HCT116 (cell line): Measurements from ENCODE around the gene BPIFB1. TPM values are rescaled to one million over a fixed set of nuclear protein-coding genes. Genes with fewer than 3 reads are reported as not detected.

ENCODE experiments used
- ATAC-seq: fragments of 200-7000 bp; cut with Tn5 transposase; 2 replicates; pipeline ENCODE4 v1.9.1; 2020; ENCODE audit warnings: mild to moderate bottlenecking, moderate library complexity
- BruUV-seq: library from RNA; stranded (reverse); fragments of 400-500 nt; replicated peaks from 2 replicates; lab custom pipeline; 2021; lab: Mats Ljungman, UMichigan
- CTCF ChIA-PET: fragments of 300-600 bp; sonication (Branson Sonifier 250); formaldehyde crosslinking; loops from one replicate; lab custom pipeline; 2021; ENCODE audit warnings: antibody characterized with exemption; lab: Charles Lee
- POLR2A ChIA-PET: fragments of 300-600, 350-600 bp; sonication (Branson Sonifier 250); formaldehyde crosslinking; loops from one replicate; lab custom pipeline; 2021; ENCODE audit warnings: antibody characterized with exemption; lab: Charles Lee
- RAD21 ChIA-PET, 2 experiments: fragments of 300-600 bp; sonication (Branson Sonifier 250); formaldehyde crosslinking; loops; one replicate each; lab custom pipeline; 2023; ENCODE audit warnings: low total read pairs in 2 of 2; ENCODE audit not compliant: uncharacterized antibody in 2 of 2, unreplicated experiment in 2 of 2, low non-redundant PET in 1 of 2; lab: Charles Lee
- DNase-seq: peaks from one replicate; pipeline ENCODE4 v3.0.0-alpha.2; 2010; ENCODE audit warnings: low read depth, low spot score
- H2AFZ ChIP-seq: fragments of 200-600 bp; shearing (Covaris generic), sonication (generic); 2 replicates; pipeline ENCODE4 v1.6.1; 2017; ENCODE audit warnings: low read depth, mixed run types, mixed read lengths, antibody characterized with exemption, low read length; ENCODE audit not compliant: poor library complexity, severe bottlenecking
- H3K27ac ChIP-seq: 2 replicates; pipeline ENCODE4 v1.5.1; 2012; ENCODE audit warnings: low read depth, low read length
- H3K27me3 ChIP-seq: fragments of 200-600 bp; sonication (generic); 2 replicates; pipeline ENCODE4 v1.6.1; 2016; ENCODE audit warnings: mixed run types, low read length, mixed read lengths; ENCODE audit not compliant: insufficient read depth
- H3K36me3 ChIP-seq, 2 experiments: fragments of 200-500 bp in 1 of 2; fragments of 200-600 bp in 1 of 2; sonication (Bioruptor generic) in 1 of 2; sonication (generic) in 1 of 2; 2 replicates each; pipeline versions ENCODE4 v1.5.1 to v1.6.1; 2014 to 2016; ENCODE audit warnings: low read length in 2 of 2, inconsistent platforms in 1 of 2, mixed read lengths in 1 of 2, mixed run types in 1 of 2; ENCODE audit not compliant: insufficient read depth in 2 of 2, control insufficient read depth in 1 of 2
- H3K4me1 ChIP-seq, 2 experiments: fragments of 200-600 bp in 1 of 2; sonication (generic) in 1 of 2; 2 replicates each; pipeline versions ENCODE4 v1.5.1 to v1.6.1; 2012 to 2017; ENCODE audit warnings: low read length in 2 of 2, inconsistent platforms in 1 of 2, mild to moderate bottlenecking in 1 of 2, mixed read lengths in 1 of 2, mixed run types in 1 of 2, moderate library complexity in 1 of 2; ENCODE audit not compliant: insufficient read depth in 2 of 2, control insufficient read depth in 1 of 2
- H3K4me2 ChIP-seq: fragments of 200-600 bp; sonication (generic); 2 replicates; pipeline ENCODE4 v1.6.1; 2017; ENCODE audit warnings: mixed run types, low read length, mixed read lengths
- H3K4me3 ChIP-seq, 2 experiments: fragments of 200-600 bp in 1 of 2; sonication (generic) in 1 of 2; replicated peaks in 1 of 2; 2 replicates each; pipeline ENCODE4 v1.5.1; 2011 to 2016; ENCODE audit warnings: low read length in 2 of 2, control low read depth in 1 of 2, low read depth in 1 of 2, mild to moderate bottlenecking in 1 of 2, mixed read lengths in 1 of 2, mixed run types in 1 of 2
- H3K79me2 ChIP-seq: fragments of 200-600 bp; sonication (generic); 2 replicates; pipeline ENCODE4 v1.6.1; 2017; ENCODE audit warnings: mild to moderate bottlenecking, mixed run types, low read length, moderate library complexity, mixed read lengths; ENCODE audit not compliant: insufficient read depth
- H3K9ac ChIP-seq: fragments of 200-600 bp; sonication (generic); 2 replicates; pipeline ENCODE4 v1.6.1; 2016; ENCODE audit warnings: low read length, mixed read lengths
- H3K9me2 ChIP-seq: fragments of 200-600 bp; sonication (generic), shearing (Covaris generic); 2 replicates; pipeline ENCODE4 v1.6.1; 2017; ENCODE audit warnings: mixed run types, mild to moderate bottlenecking, moderate library complexity; ENCODE audit not compliant: insufficient read depth
- H3K9me3 ChIP-seq, 2 experiments: fragments of 200-500 bp in 1 of 2; fragments of 200-600 bp in 1 of 2; sonication (Bioruptor generic) in 1 of 2; sonication (generic) in 1 of 2; 2 replicates each; pipeline ENCODE4 v1.6.1; 2014 to 2017; ENCODE audit warnings: low read length in 2 of 2, mixed read lengths in 2 of 2, inconsistent platforms in 1 of 2, low read depth in 1 of 2, mild to moderate bottlenecking in 1 of 2, mixed run types in 1 of 2, moderate library complexity in 1 of 2; ENCODE audit not compliant: control insufficient read depth in 1 of 2, insufficient read depth in 1 of 2
- H4K20me1 ChIP-seq: fragments of 200-600 bp; sonication (generic), shearing (Covaris generic); 2 replicates; pipeline ENCODE4 v1.6.1; 2017; ENCODE audit warnings: mixed run types, mild to moderate bottlenecking, moderate library complexity; ENCODE audit not compliant: insufficient read depth
- CEBPB ChIP-seq: IDR thresholded peaks from 2 replicates; pipeline ENCODE4 v1.6.1; 2012; ENCODE audit warnings: low read depth
- EGR1 ChIP-seq: IDR thresholded peaks from 2 replicates; pipeline ENCODE4 v1.6.1; 2012; ENCODE audit warnings: low read depth
- ELF1 ChIP-seq: IDR thresholded peaks from 2 replicates; pipeline ENCODE4 v1.6.1; 2012; ENCODE audit warnings: low read depth, borderline replicate concordance
- EZH2 ChIP-seq: fragments of 200-600 bp; sonication (generic); IDR thresholded peaks from 2 replicates; pipeline ENCODE4 v1.6.1; 2017; ENCODE audit warnings: antibody characterized with exemption, mixed run types
- EZH2phosphoT487 ChIP-seq: fragments of 200-600 bp; IDR thresholded peaks from 2 replicates; pipeline ENCODE4 v1.6.1; 2018; ENCODE audit warnings: antibody characterized with exemption, borderline replicate concordance
- FOSL1 ChIP-seq: IDR thresholded peaks from 2 replicates; pipeline ENCODE4 v1.6.1; 2012; ENCODE audit warnings: low read depth
- POLR2A ChIP-seq: IDR thresholded peaks from 2 replicates; pipeline ENCODE4 v1.7.0; 2011; ENCODE audit warnings: borderline replicate concordance; ENCODE audit not compliant: insufficient read depth, insufficient read length; ENCODE audit errors: extremely low read depth
- POLR2AphosphoS5 ChIP-seq: IDR thresholded peaks from 2 replicates; pipeline ENCODE4 v1.6.1; 2011; ENCODE audit warnings: mild to moderate bottlenecking, low read depth, low read length, moderate library complexity
- SIN3A ChIP-seq: IDR thresholded peaks from 2 replicates; pipeline ENCODE4 v1.6.1; 2012; ENCODE audit warnings: low read depth
- SP1 ChIP-seq: IDR thresholded peaks from 2 replicates; pipeline ENCODE4 v1.6.1; 2012; ENCODE audit warnings: low read depth
- SRF ChIP-seq: IDR thresholded peaks from 2 replicates; pipeline ENCODE4 v1.6.1; 2012; ENCODE audit warnings: low read depth
- TCF7L2 ChIP-seq: IDR thresholded peaks from 2 replicates; pipeline ENCODE4 v1.7.0; 2011; ENCODE audit warnings: borderline replicate concordance, inconsistent platforms; ENCODE audit not compliant: insufficient read depth, insufficient read length; ENCODE audit errors: extremely low read depth
- YY1 ChIP-seq: IDR thresholded peaks from 2 replicates; pipeline ENCODE4 v1.6.1; 2011; ENCODE audit warnings: low read length, low read depth, moderate library complexity, mild to moderate bottlenecking; ENCODE audit not compliant: insufficient replicate concordance; ENCODE audit errors: extremely low read depth
- ZFX ChIP-seq: fragments of 450-650 bp; IDR thresholded peaks from 2 replicates; pipeline ENCODE4 v1.6.1; 2017
- ZNF274 ChIP-seq: fragments of 200-500 bp; sonication (Bioruptor generic); IDR thresholded peaks from 2 replicates; pipeline ENCODE4 v1.6.1; 2014; ENCODE audit warnings: mild to moderate bottlenecking, low read depth, low read length, inconsistent platforms
- intact Hi-C: fragments of 100-400 bp; cut with micrococcal nuclease; formaldehyde crosslinking; loops from 2 replicates; pipeline ENCODE4 v1.10.0; 2022
- total RNA-seq: library from RNA; stranded (reverse); gene quantifications from one replicate; pipeline ENCODE4 v1.2.1, GENCODE V29; 2021; ENCODE audit not compliant: unreplicated experiment
- TF ChIP-seq, protein P1 (sequence below): IDR thresholded peaks from 2 replicates; pipeline ENCODE4 v1.6.1; 2012
- TF ChIP-seq, protein P2 (sequence below): IDR thresholded peaks from 2 replicates; pipeline ENCODE4 v1.6.1; 2011; ENCODE audit warnings: mild to moderate bottlenecking, low read length, moderate library complexity; ENCODE audit not compliant: insufficient replicate concordance; ENCODE audit errors: extremely low read depth
- TF ChIP-seq, protein P3 (sequence below): IDR thresholded peaks from 2 replicates; pipeline ENCODE4 v1.6.1; 2012
- TF ChIP-seq, protein P4 (sequence below): IDR thresholded peaks from 2 replicates; pipeline ENCODE4 v1.6.1; 2012; ENCODE audit warnings: low read depth
- TF ChIP-seq, protein P5 (sequence below), 3 experiments: fragments of 200-600 bp in 1 of 3; sonication (generic) in 1 of 3; IDR thresholded peaks in 2 of 3; conservative IDR thresholded peaks in 1 of 3; 2 replicates each; pipeline ENCODE4 v1.5.1; 2012 to 2017; ENCODE audit warnings: low read depth in 2 of 3, low read length in 2 of 3, antibody characterized with exemption in 1 of 3, borderline replicate concordance in 1 of 3, control low read depth in 1 of 3, mild to moderate bottlenecking in 1 of 3, mixed read lengths in 1 of 3, mixed run types in 1 of 3, moderate library complexity in 1 of 3; ENCODE audit not compliant: insufficient read depth in 1 of 3

BPIFB1 gene
- total RNA-seq, 1 experiment from 2014 or later = 0.17 TPM

DNA sequence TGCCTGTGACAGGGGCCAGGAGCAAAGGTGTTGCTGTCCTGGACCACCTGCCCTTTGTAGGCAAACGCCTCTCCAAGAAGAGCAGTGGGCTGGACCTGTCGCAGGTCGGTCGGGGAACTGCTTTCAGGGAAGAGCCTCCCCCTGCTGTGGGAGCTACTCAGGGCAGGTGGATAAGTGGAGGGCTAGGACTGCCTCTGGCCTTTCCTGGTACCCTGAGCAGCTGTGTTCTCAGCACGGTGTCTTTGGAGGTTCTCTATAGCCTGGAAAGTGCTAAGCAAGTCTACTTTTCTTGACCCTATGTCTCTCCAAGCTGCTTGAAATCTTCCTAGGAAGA lies 35.0 kb downstream of the BPIFB1 start (continued):
- TF ChIP-seq, protein P1, sequence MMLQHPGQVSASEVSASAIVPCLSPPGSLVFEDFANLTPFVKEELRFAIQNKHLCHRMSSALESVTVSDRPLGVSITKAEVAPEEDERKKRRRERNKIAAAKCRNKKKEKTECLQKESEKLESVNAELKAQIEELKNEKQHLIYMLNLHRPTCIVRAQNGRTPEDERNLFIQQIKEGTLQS = no peak
- TF ChIP-seq EZH2phosphoT487 (no peak), POLR2A (no peak), ELF1 (no peak)

DNA sequence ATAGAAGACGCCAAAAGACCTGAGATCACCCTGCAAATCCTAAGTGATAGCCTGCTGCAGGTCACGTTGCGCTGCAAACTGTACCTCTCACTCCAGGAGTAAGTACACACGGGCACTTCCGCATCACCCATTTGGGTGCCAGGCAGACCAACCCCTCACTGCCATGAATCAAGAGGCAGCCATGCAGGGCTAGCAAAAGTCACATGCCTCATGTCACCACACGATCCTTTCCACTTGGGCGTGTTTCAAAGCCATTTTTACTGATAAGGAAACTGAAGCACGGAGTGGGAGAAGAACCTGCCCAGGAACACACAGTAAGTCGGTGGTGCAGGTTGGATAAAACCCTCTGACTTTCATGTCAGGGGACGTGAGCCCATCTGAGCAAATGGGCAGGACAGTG lies 37.0 kb downstream of the BPIFB1 start:
- RAD21 ChIA-PET = no interaction called here
- no TSS peak for BruUV-seq
- no peak for ATAC-seq
- no peak overlapping the region for H3K27ac ChIP-seq
- CTCF ChIA-PET = no interaction called here
- intact Hi-C loops = no loop called here
- H3K4me2 ChIP-seq = no peak overlapping the region
- DNase-seq = no peak
- no peaks in the 10 kb centered on the region for H3K9me2 ChIP-seq
- H3K79me2 ChIP-seq = no peaks in the 10 kb centered on the region
- POLR2A ChIA-PET = no interaction called here
- no peak overlapping the region for H2AFZ ChIP-seq
- no peak overlapping the region for H3K4me3 ChIP-seq
- H3K36me3 ChIP-seq = no peaks in the 10 kb centered on the region
- H3K9ac ChIP-seq = no peak overlapping the region
- no peaks in the 10 kb centered on the region for H4K20me1 ChIP-seq
- H3K27me3 ChIP-seq = no peaks in the 10 kb centered on the region
- no peaks in the 10 kb centered on the region for H3K4me1 ChIP-seq
- H3K9me3 ChIP-seq = no peaks in the 10 kb centered on the region
- TF ChIP-seq TCF7L2 (no peak), ZNF274 (no peak), EZH2phosphoT487 (no peak), POLR2AphosphoS5 (no peak), SIN3A (no peak), CEBPB (no peak), FOSL1 (no peak), EGR1 (no peak), SP1 (no peak), ZFX (no peak), YY1 (no peak), EZH2 (no peak), SRF (no peak)
- TF ChIP-seq, protein P2, sequence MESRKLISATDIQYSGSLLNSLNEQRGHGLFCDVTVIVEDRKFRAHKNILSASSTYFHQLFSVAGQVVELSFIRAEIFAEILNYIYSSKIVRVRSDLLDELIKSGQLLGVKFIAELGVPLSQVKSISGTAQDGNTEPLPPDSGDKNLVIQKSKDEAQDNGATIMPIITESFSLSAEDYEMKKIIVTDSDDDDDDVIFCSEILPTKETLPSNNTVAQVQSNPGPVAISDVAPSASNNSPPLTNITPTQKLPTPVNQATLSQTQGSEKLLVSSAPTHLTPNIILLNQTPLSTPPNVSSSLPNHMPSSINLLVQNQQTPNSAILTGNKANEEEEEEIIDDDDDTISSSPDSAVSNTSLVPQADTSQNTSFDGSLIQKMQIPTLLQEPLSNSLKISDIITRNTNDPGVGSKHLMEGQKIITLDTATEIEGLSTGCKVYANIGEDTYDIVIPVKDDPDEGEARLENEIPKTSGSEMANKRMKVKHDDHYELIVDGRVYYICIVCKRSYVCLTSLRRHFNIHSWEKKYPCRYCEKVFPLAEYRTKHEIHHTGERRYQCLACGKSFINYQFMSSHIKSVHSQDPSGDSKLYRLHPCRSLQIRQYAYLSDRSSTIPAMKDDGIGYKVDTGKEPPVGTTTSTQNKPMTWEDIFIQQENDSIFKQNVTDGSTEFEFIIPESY = no peak
- TF ChIP-seq, protein P3, sequence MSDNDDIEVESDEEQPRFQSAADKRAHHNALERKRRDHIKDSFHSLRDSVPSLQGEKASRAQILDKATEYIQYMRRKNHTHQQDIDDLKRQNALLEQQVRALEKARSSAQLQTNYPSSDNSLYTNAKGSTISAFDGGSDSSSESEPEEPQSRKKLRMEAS = no peak
- TF ChIP-seq, protein P4, sequence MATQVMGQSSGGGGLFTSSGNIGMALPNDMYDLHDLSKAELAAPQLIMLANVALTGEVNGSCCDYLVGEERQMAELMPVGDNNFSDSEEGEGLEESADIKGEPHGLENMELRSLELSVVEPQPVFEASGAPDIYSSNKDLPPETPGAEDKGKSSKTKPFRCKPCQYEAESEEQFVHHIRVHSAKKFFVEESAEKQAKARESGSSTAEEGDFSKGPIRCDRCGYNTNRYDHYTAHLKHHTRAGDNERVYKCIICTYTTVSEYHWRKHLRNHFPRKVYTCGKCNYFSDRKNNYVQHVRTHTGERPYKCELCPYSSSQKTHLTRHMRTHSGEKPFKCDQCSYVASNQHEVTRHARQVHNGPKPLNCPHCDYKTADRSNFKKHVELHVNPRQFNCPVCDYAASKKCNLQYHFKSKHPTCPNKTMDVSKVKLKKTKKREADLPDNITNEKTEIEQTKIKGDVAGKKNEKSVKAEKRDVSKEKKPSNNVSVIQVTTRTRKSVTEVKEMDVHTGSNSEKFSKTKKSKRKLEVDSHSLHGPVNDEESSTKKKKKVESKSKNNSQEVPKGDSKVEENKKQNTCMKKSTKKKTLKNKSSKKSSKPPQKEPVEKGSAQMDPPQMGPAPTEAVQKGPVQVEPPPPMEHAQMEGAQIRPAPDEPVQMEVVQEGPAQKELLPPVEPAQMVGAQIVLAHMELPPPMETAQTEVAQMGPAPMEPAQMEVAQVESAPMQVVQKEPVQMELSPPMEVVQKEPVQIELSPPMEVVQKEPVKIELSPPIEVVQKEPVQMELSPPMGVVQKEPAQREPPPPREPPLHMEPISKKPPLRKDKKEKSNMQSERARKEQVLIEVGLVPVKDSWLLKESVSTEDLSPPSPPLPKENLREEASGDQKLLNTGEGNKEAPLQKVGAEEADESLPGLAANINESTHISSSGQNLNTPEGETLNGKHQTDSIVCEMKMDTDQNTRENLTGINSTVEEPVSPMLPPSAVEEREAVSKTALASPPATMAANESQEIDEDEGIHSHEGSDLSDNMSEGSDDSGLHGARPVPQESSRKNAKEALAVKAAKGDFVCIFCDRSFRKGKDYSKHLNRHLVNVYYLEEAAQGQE = no peak
- TF ChIP-seq, protein P5, sequence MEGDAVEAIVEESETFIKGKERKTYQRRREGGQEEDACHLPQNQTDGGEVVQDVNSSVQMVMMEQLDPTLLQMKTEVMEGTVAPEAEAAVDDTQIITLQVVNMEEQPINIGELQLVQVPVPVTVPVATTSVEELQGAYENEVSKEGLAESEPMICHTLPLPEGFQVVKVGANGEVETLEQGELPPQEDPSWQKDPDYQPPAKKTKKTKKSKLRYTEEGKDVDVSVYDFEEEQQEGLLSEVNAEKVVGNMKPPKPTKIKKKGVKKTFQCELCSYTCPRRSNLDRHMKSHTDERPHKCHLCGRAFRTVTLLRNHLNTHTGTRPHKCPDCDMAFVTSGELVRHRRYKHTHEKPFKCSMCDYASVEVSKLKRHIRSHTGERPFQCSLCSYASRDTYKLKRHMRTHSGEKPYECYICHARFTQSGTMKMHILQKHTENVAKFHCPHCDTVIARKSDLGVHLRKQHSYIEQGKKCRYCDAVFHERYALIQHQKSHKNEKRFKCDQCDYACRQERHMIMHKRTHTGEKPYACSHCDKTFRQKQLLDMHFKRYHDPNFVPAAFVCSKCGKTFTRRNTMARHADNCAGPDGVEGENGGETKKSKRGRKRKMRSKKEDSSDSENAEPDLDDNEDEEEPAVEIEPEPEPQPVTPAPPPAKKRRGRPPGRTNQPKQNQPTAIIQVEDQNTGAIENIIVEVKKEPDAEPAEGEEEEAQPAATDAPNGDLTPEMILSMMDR (IDR thresholded peaks at IDR 0.05 in 2 of 3, conservative IDR thresholded peaks at IDR 0.05 in 1 of 3; ENCODE audit: borderline replicate concordance in 1 of 3, insufficient read depth in 1 of 3, low read depth in 2 of 3, low read length in 2 of 3) = no peak
